Activated CD8-positive, alpha-beta memory T cell treated with anti-CD3 and anti-CD28 coated beads, Interleukin-2, amount 50 U/mL, for 24 hours (primary cell): Measurements from ENCODE around the gene TM9SF4.

Experiments
- DNase-seq: peaks from one replicate; pipeline ENCODE4 v3.0.0-alpha.2; 2020; ENCODE audit errors: extremely low read depth

Gene TM9SF4

GRCh38 chr20:32128167-32128566, 18.7 kb downstream of the TM9SF4 start:
- DNase-seq = no peak

- no peak for DNase-seq
These were observed 20.3 kb downstream of the TM9SF4 start for GRCh38 chr20:32129863-32130262.

DNA sequence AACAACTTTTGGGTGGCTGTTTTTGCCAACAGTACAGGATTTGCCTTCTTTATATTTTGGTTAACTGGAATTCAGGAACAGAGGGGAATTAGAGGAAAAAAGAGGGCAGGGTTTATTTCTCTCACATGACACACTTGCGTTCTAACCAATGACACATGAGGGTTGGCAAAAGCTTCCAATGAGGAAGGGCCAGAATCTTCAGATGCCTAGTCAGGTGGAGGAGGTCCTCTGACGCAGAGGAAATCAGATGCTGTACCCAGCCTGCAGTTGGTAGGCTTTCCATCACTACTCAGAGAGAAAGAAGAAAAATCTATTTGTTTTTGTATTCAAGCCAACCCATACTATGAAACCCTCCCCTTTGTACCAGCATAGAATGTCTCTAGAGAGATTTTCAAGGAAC, 20.8 kb downstream of the TM9SF4 start:
- DNase-seq = no peak

GRCh38 chr20:32130965-32131364, 21.5 kb downstream of the TM9SF4 start:
- no peak for DNase-seq

DNA sequence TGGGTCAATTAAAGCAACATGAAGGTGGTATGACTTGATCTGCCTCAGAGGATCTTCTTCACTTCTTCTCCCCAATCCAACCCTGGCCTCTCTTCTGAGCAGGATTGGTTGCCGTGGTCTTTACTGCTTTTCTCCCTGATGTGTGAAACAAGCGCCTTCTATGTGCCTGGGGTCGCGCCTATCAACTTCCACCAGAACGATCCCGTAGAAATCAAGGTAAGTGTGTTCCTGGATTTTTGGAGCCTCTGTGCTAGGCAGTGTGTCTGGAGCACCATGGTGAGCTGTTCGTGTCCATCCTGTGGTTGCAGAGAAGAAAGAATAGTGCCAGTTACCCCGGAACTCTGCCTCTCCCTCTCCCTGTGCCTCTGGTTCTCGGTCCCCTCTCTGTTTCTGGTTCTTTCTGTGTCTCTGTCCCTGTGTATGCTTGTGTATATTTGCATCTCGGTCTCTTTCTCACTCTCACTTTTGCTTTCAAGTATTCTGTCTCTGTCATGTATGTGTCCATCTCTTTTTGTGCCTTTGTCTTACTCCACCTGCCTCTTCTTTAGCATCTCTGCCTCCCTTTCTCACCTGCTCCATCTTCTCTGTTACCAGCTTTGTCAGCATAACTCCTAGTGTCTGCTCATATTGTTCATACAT, 23.5 kb downstream of the TM9SF4 start:
- no peak for DNase-seq

GRCh38 chr20:32134026-32134425, 24.5 kb downstream of the TM9SF4 start:
- no peak for DNase-seq

DNA sequence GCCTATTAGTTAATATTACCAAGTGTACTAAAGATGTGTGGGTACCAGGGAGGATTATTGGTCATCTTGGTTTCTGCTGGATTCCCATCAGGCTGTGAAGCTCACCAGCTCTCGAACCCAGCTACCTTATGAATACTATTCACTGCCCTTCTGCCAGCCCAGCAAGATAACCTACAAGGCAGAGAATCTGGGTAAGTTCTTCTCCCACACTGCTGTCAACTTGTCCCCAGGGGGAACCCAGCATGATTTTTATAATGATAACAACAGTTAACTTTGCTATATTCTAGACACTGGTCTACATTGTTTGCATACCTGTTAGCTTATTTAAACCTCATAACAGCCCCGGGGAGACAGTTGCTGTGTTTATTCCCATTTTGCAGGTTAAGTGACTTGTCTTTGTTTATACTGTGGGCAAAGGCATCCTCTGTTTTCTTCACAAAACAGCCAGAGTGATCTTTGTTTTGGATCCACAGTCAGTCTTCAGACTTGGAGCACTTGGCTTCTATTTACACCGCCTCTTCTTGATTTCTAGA, 26.5 kb downstream of the TM9SF4 start:
- no peak for DNase-seq

- DNase-seq = no peak
These were observed 29.4 kb downstream of the TM9SF4 start for GRCh38 chr20:32138921-32139320.

DNA sequence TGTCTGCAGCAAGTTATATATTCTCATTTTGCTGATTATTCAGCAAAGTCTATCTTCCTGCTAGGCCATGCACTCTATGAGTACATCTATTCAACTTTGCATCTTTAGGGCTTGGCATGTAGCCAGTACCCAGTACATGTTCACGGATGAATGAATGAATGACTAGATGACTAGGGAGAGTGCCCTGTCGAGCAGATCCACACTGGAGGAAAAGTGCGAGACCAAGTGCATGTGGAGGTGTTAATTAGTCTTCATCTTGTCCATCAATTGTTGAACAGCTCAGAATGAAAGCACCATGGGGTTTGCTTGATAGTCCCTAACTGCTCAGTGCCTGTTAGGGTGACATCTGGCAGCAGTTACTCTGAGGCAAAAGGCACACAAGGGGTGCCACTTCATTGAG, 30.4 kb downstream of the TM9SF4 start:
- no peak for DNase-seq

DNA sequence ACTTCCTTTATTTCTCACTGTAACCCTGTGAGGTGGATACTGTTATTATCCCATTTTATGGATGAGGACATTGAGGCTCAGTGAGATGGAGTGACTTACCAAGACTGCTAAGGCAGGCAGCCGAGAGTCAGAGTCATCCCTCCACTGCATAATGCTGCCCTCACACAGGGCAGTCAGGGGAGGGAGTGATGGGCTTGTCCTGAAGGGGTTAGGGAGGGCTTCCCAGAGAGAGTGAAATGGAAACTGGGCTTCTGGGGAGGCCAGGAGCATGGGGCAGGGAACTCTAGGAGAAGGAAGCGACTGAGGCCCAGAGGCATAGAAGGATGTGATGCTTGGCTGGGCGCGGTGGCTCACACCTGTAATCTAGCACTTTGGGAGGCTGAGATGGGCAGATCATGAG, 31.1 kb downstream of the TM9SF4 start:
- no peak for DNase-seq

DNA sequence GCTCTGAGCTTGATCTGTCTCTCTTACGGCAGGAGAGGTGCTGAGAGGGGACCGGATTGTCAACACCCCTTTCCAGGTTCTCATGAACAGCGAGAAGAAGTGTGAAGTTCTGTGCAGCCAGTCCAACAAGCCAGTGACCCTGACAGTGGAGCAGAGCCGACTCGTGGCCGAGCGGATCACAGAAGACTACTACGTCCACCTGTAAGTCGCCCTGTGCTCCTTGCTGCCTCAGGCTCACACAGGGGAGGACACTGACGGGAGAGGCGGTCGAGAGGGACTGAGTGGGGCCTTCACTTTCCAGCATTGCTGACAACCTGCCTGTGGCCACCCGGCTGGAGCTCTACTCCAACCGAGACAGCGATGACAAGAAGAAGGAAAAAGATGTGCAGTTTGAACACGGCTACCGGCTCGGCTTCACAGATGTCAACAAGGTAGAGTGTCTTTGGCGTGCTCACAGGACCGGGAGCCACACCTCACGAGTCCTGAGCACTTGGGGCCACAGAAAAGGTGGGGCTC, 32.0 kb downstream of the TM9SF4 start:
- no peak for DNase-seq

GRCh38 chr20:32142088-32142487, 32.6 kb downstream of the TM9SF4 start:
- DNase-seq = no peak

DNA sequence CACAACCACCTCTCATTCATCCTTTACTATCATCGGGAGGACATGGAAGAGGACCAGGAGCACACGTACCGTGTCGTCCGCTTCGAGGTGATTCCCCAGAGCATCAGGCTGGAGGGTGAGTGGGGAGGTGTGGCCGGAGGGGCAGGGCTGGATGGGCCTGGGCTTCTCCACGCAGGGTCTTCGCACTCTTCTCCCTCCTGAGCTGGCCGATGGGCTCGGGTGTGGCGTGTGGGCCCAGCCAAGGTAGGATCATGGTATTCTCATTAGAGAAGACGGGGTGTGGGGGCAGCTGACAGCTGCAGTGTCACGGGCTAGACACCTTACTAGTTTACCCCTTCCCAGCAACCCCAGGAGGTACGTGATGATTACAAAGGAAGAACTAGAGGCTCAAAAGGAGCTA, 33.5 kb downstream of the TM9SF4 start:
- DNase-seq = no peak

- no peak for DNase-seq
These were observed 35.6 kb downstream of the TM9SF4 start for GRCh38 chr20:32144898-32145662.

DNA sequence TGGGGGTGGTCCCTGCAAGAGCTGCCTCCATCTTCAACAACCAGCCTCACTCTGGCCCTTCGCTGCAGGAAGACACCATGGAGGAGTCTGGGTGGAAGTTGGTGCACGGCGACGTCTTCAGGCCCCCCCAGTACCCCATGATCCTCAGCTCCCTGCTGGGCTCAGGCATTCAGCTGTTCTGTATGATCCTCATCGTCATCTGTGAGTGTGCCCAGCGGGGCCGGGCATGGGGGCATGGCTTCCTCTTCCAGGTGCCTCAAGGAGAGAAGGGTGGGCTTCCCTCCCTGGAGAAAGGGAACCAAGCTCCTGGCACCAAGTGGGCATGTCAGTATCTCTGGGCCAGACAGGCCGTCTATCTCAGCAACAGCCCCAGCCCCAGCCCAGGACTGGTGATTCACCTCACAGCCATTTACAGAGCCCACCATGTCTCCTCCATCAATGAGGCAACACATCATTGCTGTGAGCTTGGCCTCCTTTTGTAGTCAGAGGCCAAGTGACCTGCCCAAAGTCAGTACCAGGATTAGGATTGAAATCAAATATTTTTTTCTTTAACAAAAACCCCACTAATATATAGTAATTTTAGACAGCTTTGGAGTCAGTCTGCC, 40.2 kb downstream of the TM9SF4 start:
- no peak for DNase-seq

DNA sequence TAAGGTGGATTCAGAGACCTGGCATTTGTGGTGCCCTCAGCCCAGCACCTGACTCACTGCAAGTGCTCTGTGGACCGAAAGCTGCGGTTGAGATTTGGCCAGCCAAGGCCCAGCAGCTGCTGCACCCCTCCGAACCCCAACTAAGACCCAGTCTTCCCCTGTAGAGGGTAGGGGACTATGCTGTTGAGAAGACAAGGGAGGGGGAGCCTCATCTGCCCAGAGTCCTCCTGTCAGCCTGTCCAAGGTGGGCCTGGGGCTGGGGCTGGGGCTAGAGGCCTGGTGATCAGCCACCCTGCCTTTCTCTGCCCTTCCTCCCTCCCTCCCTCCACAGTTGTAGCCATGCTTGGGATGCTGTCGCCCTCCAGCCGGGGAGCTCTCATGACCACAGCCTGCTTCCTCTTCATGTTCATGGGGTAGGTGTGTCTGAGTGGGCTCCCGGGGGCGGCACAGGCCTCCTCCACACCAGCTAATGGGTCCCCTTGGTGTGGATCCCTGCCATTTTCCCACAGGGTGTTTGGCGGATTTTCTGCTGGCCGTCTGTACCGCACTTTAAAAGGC, 40.9 kb downstream of the TM9SF4 start:
- DNase-seq = no peak

GRCh38 chr20:32152421-32153155, 43.1 kb downstream of the TM9SF4 start:
- no peak for DNase-seq

- no peak for DNase-seq
These were observed 43.7 kb downstream of the TM9SF4 start for GRCh38 chr20:32153156-32153665.

DNA sequence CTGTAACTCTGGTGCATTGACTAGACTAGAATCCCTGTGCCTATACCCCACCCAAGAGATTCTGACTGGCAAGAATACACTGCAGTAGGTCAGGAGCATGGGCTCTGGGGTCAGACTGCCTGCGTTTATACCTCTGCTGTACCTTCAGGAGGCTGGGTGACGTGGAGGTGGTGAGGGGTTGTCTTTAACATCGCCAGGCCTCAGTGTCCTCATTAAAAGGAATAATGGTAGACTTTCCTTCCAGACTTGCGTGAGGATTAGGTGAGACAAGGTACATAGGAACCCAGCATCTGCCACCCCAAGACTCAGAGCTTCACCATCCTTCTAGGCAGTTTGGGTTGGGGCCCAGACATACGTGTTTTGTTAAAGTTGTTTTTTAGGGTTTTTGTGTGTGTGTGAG, 44.3 kb downstream of the TM9SF4 start:
- no peak for DNase-seq

GRCh38 chr20:32155017-32155981, 45.8 kb downstream of the TM9SF4 start:
- DNase-seq = no peak
